PC-3 (cell line): ENCODE results near the gene RCSD1. TPM values are rescaled to one million over a fixed set of nuclear protein-coding genes. Genes with fewer than 3 reads are reported as not detected.

ENCODE experiments used
- ATAC-seq: fragments of 200-7000 bp; cut with Tn5 transposase; 2 replicates; pipeline ENCODE4 v1.9.1; 2020; ENCODE audit warnings: mild to moderate bottlenecking, moderate library complexity
- BruUV-seq: library from RNA; stranded (reverse); fragments of 400-500 nt; replicated peaks from 2 replicates; lab custom pipeline; 2021; lab: Mats Ljungman, UMichigan
- CTCF ChIA-PET: fragments of 300-600 bp; sonication (Branson Sonifier 250); formaldehyde crosslinking; loops from one replicate; lab custom pipeline; 2022; ENCODE audit warnings: antibody characterized with exemption; lab: Charles Lee
- POLR2A ChIA-PET: fragments of 300-600 bp; sonication (Branson Sonifier 250); formaldehyde crosslinking; loops from one replicate; lab custom pipeline; 2022; ENCODE audit warnings: antibody characterized with exemption; ENCODE audit not compliant: unreplicated experiment; lab: Charles Lee
- DNase-seq: peaks from one replicate; pipeline ENCODE4 v3.0.0-alpha.2; 2015
- H2AFZ ChIP-seq: fragments of 300-600 bp; sonication (generic); 2 replicates; pipeline ENCODE4 v1.6.0; 2016; ENCODE audit warnings: antibody characterized with exemption, low read length
- H3F3A ChIP-seq: fragments of 300-600 bp; sonication (generic); one replicate; pipeline ENCODE4 v1.6.0; 2017; ENCODE audit warnings: antibody characterized with exemption, low read length, control low read depth, mild to moderate bottlenecking; ENCODE audit not compliant: unreplicated experiment
- H3K27ac ChIP-seq: fragments of 300-600 bp; sonication (generic); 2 replicates; pipeline ENCODE4 v1.5.1; 2016; ENCODE audit warnings: mild to moderate bottlenecking, low read length
- H3K27me3 ChIP-seq: fragments of 300-600 bp; sonication (generic); 2 replicates; pipeline ENCODE4 v1.6.1; 2016; ENCODE audit warnings: low read length, mixed read lengths
- H3K36me3 ChIP-seq: fragments of 300-600 bp; sonication (generic); 2 replicates; pipeline ENCODE4 v1.6.1; 2016; ENCODE audit warnings: low read depth, mixed run types, low read length, mixed read lengths
- H3K4me1 ChIP-seq: fragments of 300-600 bp; sonication (generic); 2 replicates; pipeline ENCODE4 v1.5.1; 2016; ENCODE audit warnings: low read length; ENCODE audit not compliant: insufficient read depth
- H3K4me2 ChIP-seq: fragments of 300-600 bp; sonication (generic); 2 replicates; pipeline ENCODE4 v1.6.0; 2016; ENCODE audit warnings: low read length
- H3K4me3 ChIP-seq: fragments of 300-600 bp; sonication (generic); 2 replicates; pipeline ENCODE4 v1.5.1; 2016; ENCODE audit warnings: mild to moderate bottlenecking, low read length, mixed read lengths
- H3K79me2 ChIP-seq: fragments of 300-600 bp; sonication (generic); 2 replicates; pipeline ENCODE4 v1.6.1; 2017; ENCODE audit warnings: low read length, mixed read lengths
- H3K9ac ChIP-seq: fragments of 300-600 bp; sonication (generic); 2 replicates; pipeline ENCODE4 v1.6.0; 2016; ENCODE audit warnings: mild to moderate bottlenecking, low read length
- H3K9me2 ChIP-seq: fragments of 300-600 bp; sonication (generic); replicated peaks from 2 replicates; pipeline ENCODE4 v1.6.1; 2016; ENCODE audit warnings: mixed run types, low read length, mixed read lengths
- H3K9me3 ChIP-seq: fragments of 300-600 bp; sonication (generic); 2 replicates; pipeline ENCODE4 v1.6.1; 2016; ENCODE audit warnings: low read length, mixed read lengths
- H4K20me1 ChIP-seq: fragments of 300-600 bp; sonication (generic); 2 replicates; pipeline ENCODE4 v1.6.1; 2016; ENCODE audit warnings: low read length, mixed read lengths
- CTCF ChIP-seq: fragments of 300-600 bp; sonication (generic); conservative IDR thresholded peaks from 2 replicates; pipeline ENCODE4 v1.5.1; 2017; ENCODE audit warnings: antibody characterized with exemption, low read depth, mild to moderate bottlenecking, low read length
- EZH2 ChIP-seq: fragments of 300-600 bp; sonication (generic); IDR thresholded peaks from one replicate; pipeline ENCODE4 v1.6.1; 2017; ENCODE audit warnings: antibody characterized with exemption, mild to moderate bottlenecking, low read length; ENCODE audit not compliant: unreplicated experiment
- EZH2phosphoT487 ChIP-seq: fragments of 300-600 bp; sonication (generic); IDR thresholded peaks from 2 replicates; pipeline ENCODE4 v1.6.1; 2018; ENCODE audit warnings: mild to moderate bottlenecking, antibody characterized with exemption, low read length, borderline replicate concordance
- intact Hi-C: fragments of 100-400 bp; cut with micrococcal nuclease; formaldehyde crosslinking; loops from 2 replicates; pipeline ENCODE4 v1.9.0; 2023
- total RNA-seq: library from RNA; depleted of rRNA; stranded (reverse); fragments of >200 nt; gene quantifications from 2 replicates; pipeline ENCODE4 v1.2.3, GENCODE V29; 2014

RCSD1 gene
- total RNA-seq, 1 experiment from 2014 or later: not detected

GRCh38 chr1:167747988-167748387 is 118.0 kb downstream of the RCSD1 start:
- Histone ChIP-seq H3K4me2 (no peak overlapping the region), H3K9me2 (no peaks in the 10 kb centered on the region), H3K27ac (no peak overlapping the region), H4K20me1 (peaks cover under 1% of the 10 kb centered on the region; the same call in 1 of the 2 replicates), H3F3A (no peaks in the 10 kb centered on the region), H2AFZ (no peak overlapping the region), H3K4me3 (no peak overlapping the region), H3K27me3 (no peaks in the 10 kb centered on the region), H3K9ac (no peak overlapping the region), H3K9me3 (no peaks in the 10 kb centered on the region), H3K36me3 (no peaks in the 10 kb centered on the region), H3K79me2 (peaks cover 96% of the 10 kb centered on the region), H3K4me1 (peaks cover 15% of the 10 kb centered on the region)
- TF ChIP-seq EZH2 (no peak), EZH2phosphoT487 (no peak), CTCF (no peak)
- intact Hi-C loops: no loop called here
- ChIA-PET POLR2A (no interaction called here), CTCF (no interaction called here)
- ATAC-seq (no peak), DNase-seq (no peak)
- BruUV-seq: no TSS peak

- DNase-seq: no peak
Observed at GRCh38 chr1:167748906-167749305, 118.9 kb downstream of the RCSD1 start.

More at GRCh38 chr1:167748906-167749305, 118.9 kb downstream of the RCSD1 start:
- Histone ChIP-seq H3K9me3 (no peaks in the 10 kb centered on the region), H2AFZ (no peak overlapping the region), H3K27ac (no peak overlapping the region), H3K4me3 (no peak overlapping the region), H3F3A (no peaks in the 10 kb centered on the region), H3K9ac (no peak overlapping the region), H3K27me3 (no peaks in the 10 kb centered on the region), H3K4me2 (no peak overlapping the region), H3K9me2 (no peaks in the 10 kb centered on the region), H3K4me1 (peaks cover 16% of the 10 kb centered on the region), H4K20me1 (no peaks in the 10 kb centered on the region), H3K36me3 (no peaks in the 10 kb centered on the region), H3K79me2 (peaks cover 92% of the 10 kb centered on the region)
- ChIA-PET CTCF (no interaction called here), POLR2A (no interaction called here)
- TF ChIP-seq EZH2 (no peak), EZH2phosphoT487 (no peak), CTCF (no peak)
- no TSS peak for BruUV-seq
- intact Hi-C loops: no loop called here
- no peak for ATAC-seq
